ENCODE data around the gene PTGES.
A peak's percentile ranks its signal among the peaks of the same experiment; 100 is the strongest.

Gene PTGES

GRCh38 chr9:129740666-129741464 lies 12.0 kb downstream of the PTGES start:
- no peak for DNase-seq

GRCh38 chr9:129740174-129740573 lies 12.7 kb downstream of the PTGES start:
- no peak for DNase-seq

GRCh38 chr9:129739432-129739831 lies 13.4 kb downstream of the PTGES start:
- DNase-seq = no peak

- peak; percentile 22 to 69 for DNase-seq
Measured at GRCh38 chr9:129737479-129738274, 15.2 kb downstream of the PTGES start.

GRCh38 chr9:129736334-129736733 lies 16.5 kb downstream of the PTGES start:
- DNase-seq = no peak

- DNase-seq = no peak
Measured at GRCh38 chr9:129735546-129735945, 17.3 kb downstream of the PTGES start.

GRCh38 chr9:129733632-129733953 lies 19.2 kb downstream of the PTGES start:
- no peak for DNase-seq

- no peak for DNase-seq
Measured at GRCh38 chr9:129732946-129733631, 19.8 kb downstream of the PTGES start.

- no peak for DNase-seq
Measured at GRCh38 chr9:129732100-129732499, 20.7 kb downstream of the PTGES start.

GRCh38 chr9:129731477-129732085 lies 21.3 kb downstream of the PTGES start:
- DNase-seq = no peak

- no peak for DNase-seq
Measured at GRCh38 chr9:129728744-129729143, 24.1 kb downstream of the PTGES start.

GRCh38 chr9:129726322-129727160 lies 26.3 kb downstream of the PTGES start:
- DNase-seq = peak; percentile 19 to 30

GRCh38 chr9:129725795-129726251 lies 27.0 kb downstream of the PTGES start:
- peak in 1 of 2 donors; percentile 9 for DNase-seq

GRCh38 chr9:129724456-129725190 lies 28.2 kb downstream of the PTGES start:
- no peak for DNase-seq

GRCh38 chr9:129722913-129723312 lies 29.9 kb downstream of the PTGES start:
- no peak for DNase-seq

GRCh38 chr9:129720865-129721545 lies 31.8 kb downstream of the PTGES start:
- no peak for DNase-seq

- DNase-seq = no peak
Measured at GRCh38 chr9:129720181-129720864, 32.5 kb downstream of the PTGES start.

GRCh38 chr9:129719135-129719534 lies 33.7 kb downstream of the PTGES start:
- no peak for DNase-seq

GRCh38 chr9:129718647-129719046 lies 34.2 kb downstream of the PTGES start:
- DNase-seq = no peak

GRCh38 chr9:129717991-129718390 lies 34.9 kb downstream of the PTGES start:
- no peak for DNase-seq
